IPS-NIHi7 (cell line): ENCODE results near the gene RALY.

ENCODE experiments used
- DNase-seq: peaks from one replicate; pipeline ENCODE4 v3.0.0; 2012; ENCODE audit warnings: mixed read lengths; ENCODE audit errors: extremely low spot score

The RALY gene

GRCh38 chr20:33986560-33987216 lies 7.0 kb upstream of the RALY start:
- no peak for DNase-seq

GRCh38 chr20:33990075-33990474 lies 3.6 kb upstream of the RALY start:
- no peak for DNase-seq

- DNase-seq: no peak
Measured at GRCh38 chr20:33991502-33991901, 2.2 kb upstream of the RALY start.

- peak; percentile 26 for DNase-seq
Measured at GRCh38 chr20:33992145-33992922, 1.4 kb upstream of the RALY start.

- peak; percentile 99 for DNase-seq
Measured at GRCh38 chr20:33992923-33993575, 662 bp upstream of the RALY start.

GRCh38 chr20:33994222-33994913 lies 657 bp downstream of the RALY start:
- peak; percentile 83 for DNase-seq

- DNase-seq: no peak
Measured at GRCh38 chr20:33995053-33995831, 1.5 kb downstream of the RALY start.

GRCh38 chr20:33999025-33999649 lies 5.4 kb downstream of the RALY start:
- no peak for DNase-seq

- DNase-seq: no peak
Measured at GRCh38 chr20:34001378-34001777, 7.7 kb downstream of the RALY start.

- DNase-seq: no peak
Measured at GRCh38 chr20:34004227-34004626, 10.5 kb downstream of the RALY start.

- DNase-seq: no peak
Measured at GRCh38 chr20:34004790-34005457, 11.2 kb downstream of the RALY start.

GRCh38 chr20:34006619-34007018 lies 12.9 kb downstream of the RALY start:
- DNase-seq: no peak

- DNase-seq: no peak
Measured at GRCh38 chr20:34008477-34008876, 14.8 kb downstream of the RALY start.

GRCh38 chr20:34010405-34010931 lies 16.8 kb downstream of the RALY start:
- DNase-seq: peak; percentile 47

GRCh38 chr20:34011275-34011674 lies 17.6 kb downstream of the RALY start:
- DNase-seq: no peak

GRCh38 chr20:34012330-34012729 lies 18.6 kb downstream of the RALY start:
- DNase-seq: no peak

- DNase-seq: no peak
Measured at GRCh38 chr20:34012735-34013134, 19.0 kb downstream of the RALY start.

GRCh38 chr20:34013554-34013953 lies 19.8 kb downstream of the RALY start:
- no peak for DNase-seq

GRCh38 chr20:34014878-34015277 lies 21.2 kb downstream of the RALY start:
- DNase-seq: no peak
